HEK293 (cell line): ENCODE data around the gene PLEKHF1.
A peak's percentile ranks its signal among the peaks of the same experiment; 100 is the strongest.

Experiments
- GLI4 ChIP-seq: fragments of 450-650 bp; formaldehyde crosslinking; IDR thresholded peaks from 2 replicates; pipeline ENCODE4 v1.5.1; 2016; ENCODE audit warnings: missing biosample characterization, missing genetic modification characterization
- PRDM1 ChIP-seq: fragments of 450-650 bp; formaldehyde crosslinking; IDR thresholded peaks from 2 replicates; pipeline ENCODE4; 2016; ENCODE audit warnings: missing biosample characterization, missing genetic modification characterization
- RBAK ChIP-seq: fragments of 450-650 bp; formaldehyde crosslinking; IDR thresholded peaks from 2 replicates; pipeline ENCODE4 v1.5.1; 2016; ENCODE audit warnings: missing biosample characterization, missing genetic modification characterization
- SALL2 ChIP-seq: fragments of 450-650 bp; formaldehyde crosslinking; IDR thresholded peaks from 2 replicates; pipeline ENCODE4 v1.5.0; 2017; ENCODE audit warnings: missing biosample characterization, mild to moderate bottlenecking, missing genetic modification characterization, borderline replicate concordance
- SP3 ChIP-seq: fragments of 450-650 bp; formaldehyde crosslinking; IDR thresholded peaks from 2 replicates; pipeline ENCODE4 v1.5.1; 2016; ENCODE audit warnings: missing biosample characterization, missing genetic modification characterization
- SP7 ChIP-seq: fragments of 450-650 bp; formaldehyde crosslinking; IDR thresholded peaks from 2 replicates; pipeline ENCODE4 v1.5.1; 2016; ENCODE audit warnings: missing biosample characterization, missing genetic modification characterization
- ZBTB7A ChIP-seq: fragments of 450-650 bp; formaldehyde crosslinking; IDR thresholded peaks from 2 replicates; pipeline ENCODE4 v1.5.1; 2016; ENCODE audit warnings: low read depth, missing biosample characterization, missing genetic modification characterization
- ZEB2 ChIP-seq: fragments of 450-650 bp; formaldehyde crosslinking; IDR thresholded peaks from 2 replicates; pipeline ENCODE4 v1.5.1; 2016; ENCODE audit warnings: missing biosample characterization, missing genetic modification characterization
- ZNF112 ChIP-seq: fragments of 450-650 bp; formaldehyde crosslinking; IDR thresholded peaks from 2 replicates; pipeline ENCODE4 v1.5.0; 2017; ENCODE audit warnings: missing biosample characterization, missing genetic modification characterization
- ZNF138 ChIP-seq: fragments of 450-650 bp; formaldehyde crosslinking; IDR thresholded peaks from 2 replicates; pipeline ENCODE4 v1.5.1; 2016; ENCODE audit warnings: missing biosample characterization, missing genetic modification characterization, borderline replicate concordance
- ZNF146 ChIP-seq: fragments of 450-650 bp; formaldehyde crosslinking; IDR thresholded peaks from 2 replicates; pipeline ENCODE4 v1.5.1; 2016; ENCODE audit warnings: missing biosample characterization, missing genetic modification characterization
- ZNF2 ChIP-seq: fragments of 450-650 bp; formaldehyde crosslinking; IDR thresholded peaks from 2 replicates; pipeline ENCODE4 v1.5.1; 2016; ENCODE audit warnings: missing biosample characterization, missing genetic modification characterization
- ZNF335 ChIP-seq: fragments of 450-650 bp; formaldehyde crosslinking; conservative IDR thresholded peaks from 2 replicates; pipeline ENCODE4 v1.5.1; 2016; ENCODE audit warnings: missing biosample characterization, missing genetic modification characterization
- ZNF37A ChIP-seq: fragments of 450-650 bp; IDR thresholded peaks from 2 replicates; pipeline ENCODE4 v1.5.1; 2018; ENCODE audit warnings: missing biosample characterization, missing genetic modification characterization
- ZNF530 ChIP-seq: fragments of 450-650 bp; formaldehyde crosslinking; IDR thresholded peaks from 2 replicates; pipeline ENCODE4 v1.5.1; 2016; ENCODE audit warnings: low read depth, missing biosample characterization, missing genetic modification characterization
- ZNF544 ChIP-seq: fragments of 450-650 bp; formaldehyde crosslinking; IDR thresholded peaks from 2 replicates; pipeline ENCODE4 v1.5.0; 2017; ENCODE audit warnings: missing biosample characterization, missing genetic modification characterization
- ZNF561 ChIP-seq: fragments of 450-650 bp; IDR thresholded peaks from 2 replicates; pipeline ENCODE4 v1.5.1; 2018; ENCODE audit warnings: missing biosample characterization, missing genetic modification characterization, borderline replicate concordance
- ZNF571 ChIP-seq: fragments of 450-650 bp; formaldehyde crosslinking; IDR thresholded peaks from 2 replicates; pipeline ENCODE4 v1.5.0; 2017; ENCODE audit warnings: missing biosample characterization, missing genetic modification characterization
- ZNF623 ChIP-seq: fragments of 450-650 bp; formaldehyde crosslinking; IDR thresholded peaks from 2 replicates; pipeline ENCODE4 v1.5.1; 2016; ENCODE audit warnings: missing biosample characterization, missing genetic modification characterization
- ZNF629 ChIP-seq: fragments of 450-650 bp; formaldehyde crosslinking; IDR thresholded peaks from 2 replicates; pipeline ENCODE4 v1.5.1; 2017; ENCODE audit warnings: missing biosample characterization, missing genetic modification characterization
- ZNF677 ChIP-seq: fragments of 450-650 bp; IDR thresholded peaks from 2 replicates; pipeline ENCODE4 v1.5.0; 2018; ENCODE audit warnings: missing biosample characterization, mild to moderate bottlenecking, missing genetic modification characterization, moderate library complexity
- ZNF777 ChIP-seq: fragments of 450-650 bp; formaldehyde crosslinking; IDR thresholded peaks from 2 replicates; pipeline ENCODE4 v1.5.1; 2017; ENCODE audit warnings: missing biosample characterization, missing genetic modification characterization, borderline replicate concordance
- ZNF792 ChIP-seq: fragments of 450-650 bp; formaldehyde crosslinking; IDR thresholded peaks from 2 replicates; pipeline ENCODE4 v1.5.1; 2016; ENCODE audit warnings: missing biosample characterization, missing genetic modification characterization
- TF ChIP-seq, protein P1 (sequence below): fragments of 450-650 bp; formaldehyde crosslinking; IDR thresholded peaks from 2 replicates; pipeline ENCODE4 v1.5.1; 2017; ENCODE audit warnings: missing biosample characterization, mild to moderate bottlenecking, missing genetic modification characterization, moderate library complexity
- TF ChIP-seq, protein P2 (sequence below): fragments of 450-650 bp; formaldehyde crosslinking; IDR thresholded peaks from 2 replicates; pipeline ENCODE4 v1.5.1; 2017; ENCODE audit warnings: missing biosample characterization, missing genetic modification characterization
- TF ChIP-seq, protein P3 (sequence below): fragments of 450-650 bp; formaldehyde crosslinking; IDR thresholded peaks from 2 replicates; pipeline ENCODE4 v1.5.1; 2016; ENCODE audit warnings: missing biosample characterization, missing genetic modification characterization
- TF ChIP-seq, protein P4 (sequence below): fragments of 450-650 bp; formaldehyde crosslinking; IDR thresholded peaks from 2 replicates; pipeline ENCODE4 v1.5.1; 2017; ENCODE audit warnings: missing biosample characterization, missing genetic modification characterization
- TF ChIP-seq, protein P5 (sequence below): IDR thresholded peaks from 2 replicates; pipeline ENCODE4 v1.6.1; 2011; ENCODE audit warnings: mild to moderate bottlenecking, low read depth, low read length, borderline replicate concordance
- TF ChIP-seq, protein P6 (sequence below): fragments of 450-650 bp; formaldehyde crosslinking; IDR thresholded peaks from 2 replicates; pipeline ENCODE4 v1.5.1; 2016; ENCODE audit warnings: missing biosample characterization, missing genetic modification characterization
- TF ChIP-seq, protein P7 (sequence below): fragments of 450-650 bp; formaldehyde crosslinking; IDR thresholded peaks from 2 replicates; pipeline ENCODE4 v1.5.1; 2017; ENCODE audit warnings: missing biosample characterization, missing genetic modification characterization

PLEKHF1 gene

DNA sequence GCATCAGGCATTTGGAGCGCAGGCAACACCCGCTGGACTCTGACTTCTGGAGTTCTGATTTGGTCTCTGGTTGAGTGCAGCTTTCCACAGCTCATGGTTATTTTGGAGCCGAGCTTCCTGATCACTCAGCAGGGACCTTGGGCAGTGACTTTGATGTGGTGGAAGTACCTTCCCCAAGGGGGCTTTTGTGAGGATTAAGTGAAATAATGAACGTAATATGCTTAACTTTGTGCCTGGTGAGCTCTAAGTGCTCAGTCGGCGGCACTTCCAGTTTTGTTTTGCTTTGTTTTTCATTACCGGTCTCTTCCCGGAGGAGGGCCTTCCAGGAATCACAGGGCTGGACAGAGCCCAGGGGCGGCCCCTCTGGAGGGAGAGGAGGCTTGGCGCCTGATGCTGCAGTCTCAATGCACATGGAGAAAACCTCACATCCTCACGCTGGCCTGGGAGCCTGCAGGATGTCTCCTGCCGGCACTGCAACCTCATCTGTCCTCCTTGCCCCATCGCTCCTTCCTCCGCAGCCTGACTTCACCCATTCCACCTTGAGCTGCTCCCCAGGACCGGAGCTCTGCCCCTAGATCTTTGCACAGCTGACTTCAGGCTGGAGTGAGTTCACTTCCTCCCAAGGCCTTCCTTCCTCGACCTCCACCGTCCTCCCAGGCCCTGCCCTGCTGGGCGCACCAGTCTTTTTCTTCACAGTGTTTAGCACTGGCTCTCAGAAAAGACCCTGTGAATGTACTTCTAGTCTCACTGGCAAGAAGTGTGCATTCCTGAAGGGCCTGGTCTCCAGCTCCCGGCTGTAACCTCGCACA, 1.5 kb downstream of the PLEKHF1 start (continued):
- TF ChIP-seq SALL2 (no peak), ZNF792 (tag by site-specific recombination) (no peak), ZEB2 (no peak), ZNF677 (tag by site-specific recombination) (no peak), ZNF571 (tag by site-specific recombination) (no peak), ZNF777 (tag by site-specific recombination) (no peak), ZNF629 (tag by site-specific recombination) (peak; percentile 56; the same call in 1 of the 2 replicates), ZNF112 (tag by site-specific recombination) (no peak), ZNF2 (tag by site-specific recombination) (no peak), ZNF335 (tag by site-specific recombination) (peak; percentile 74), ZNF544 (no peak), ZNF37A (tag by site-specific recombination) (no peak), RBAK (tag by site-specific recombination) (no peak), ZBTB7A (tag by site-specific recombination) (no peak), SP3 (tag by site-specific recombination) (peak; percentile 63), PRDM1 (tag by site-specific recombination) (no peak), ZNF530 (tag by site-specific recombination) (no peak), ZNF623 (tag by site-specific recombination) (no peak), ZNF146 (no peak), ZNF138 (tag by site-specific recombination) (no peak), GLI4 (tag by site-specific recombination) (no peak), SP7 (tag by site-specific recombination) (0 out of 2 replicates have a peak, but pooled peaks have one; percentile 39), ZNF561 (tag by site-specific recombination) (peak; percentile 24; the same call in 1 of the 2 replicates)
- TF ChIP-seq, protein P1, sequence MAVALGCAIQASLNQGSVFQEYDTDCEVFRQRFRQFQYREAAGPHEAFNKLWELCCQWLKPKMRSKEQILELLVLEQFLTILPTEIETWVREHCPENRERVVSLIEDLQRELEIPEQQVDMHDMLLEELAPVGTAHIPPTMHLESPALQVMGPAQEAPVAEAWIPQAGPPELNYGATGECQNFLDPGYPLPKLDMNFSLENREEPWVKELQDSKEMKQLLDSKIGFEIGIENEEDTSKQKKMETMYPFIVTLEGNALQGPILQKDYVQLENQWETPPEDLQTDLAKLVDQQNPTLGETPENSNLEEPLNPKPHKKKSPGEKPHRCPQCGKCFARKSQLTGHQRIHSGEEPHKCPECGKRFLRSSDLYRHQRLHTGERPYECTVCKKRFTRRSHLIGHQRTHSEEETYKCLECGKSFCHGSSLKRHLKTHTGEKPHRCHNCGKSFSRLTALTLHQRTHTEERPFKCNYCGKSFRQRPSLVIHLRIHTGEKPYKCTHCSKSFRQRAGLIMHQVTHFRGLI (tag by site-specific recombination): no peak
- TF ChIP-seq, protein P2, sequence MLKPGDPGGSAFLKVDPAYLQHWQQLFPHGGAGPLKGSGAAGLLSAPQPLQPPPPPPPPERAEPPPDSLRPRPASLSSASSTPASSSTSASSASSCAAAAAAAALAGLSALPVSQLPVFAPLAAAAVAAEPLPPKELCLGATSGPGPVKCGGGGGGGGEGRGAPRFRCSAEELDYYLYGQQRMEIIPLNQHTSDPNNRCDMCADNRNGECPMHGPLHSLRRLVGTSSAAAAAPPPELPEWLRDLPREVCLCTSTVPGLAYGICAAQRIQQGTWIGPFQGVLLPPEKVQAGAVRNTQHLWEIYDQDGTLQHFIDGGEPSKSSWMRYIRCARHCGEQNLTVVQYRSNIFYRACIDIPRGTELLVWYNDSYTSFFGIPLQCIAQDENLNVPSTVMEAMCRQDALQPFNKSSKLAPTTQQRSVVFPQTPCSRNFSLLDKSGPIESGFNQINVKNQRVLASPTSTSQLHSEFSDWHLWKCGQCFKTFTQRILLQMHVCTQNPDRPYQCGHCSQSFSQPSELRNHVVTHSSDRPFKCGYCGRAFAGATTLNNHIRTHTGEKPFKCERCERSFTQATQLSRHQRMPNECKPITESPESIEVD (tag by site-specific recombination): peak; percentile 91
- TF ChIP-seq, protein P3, sequence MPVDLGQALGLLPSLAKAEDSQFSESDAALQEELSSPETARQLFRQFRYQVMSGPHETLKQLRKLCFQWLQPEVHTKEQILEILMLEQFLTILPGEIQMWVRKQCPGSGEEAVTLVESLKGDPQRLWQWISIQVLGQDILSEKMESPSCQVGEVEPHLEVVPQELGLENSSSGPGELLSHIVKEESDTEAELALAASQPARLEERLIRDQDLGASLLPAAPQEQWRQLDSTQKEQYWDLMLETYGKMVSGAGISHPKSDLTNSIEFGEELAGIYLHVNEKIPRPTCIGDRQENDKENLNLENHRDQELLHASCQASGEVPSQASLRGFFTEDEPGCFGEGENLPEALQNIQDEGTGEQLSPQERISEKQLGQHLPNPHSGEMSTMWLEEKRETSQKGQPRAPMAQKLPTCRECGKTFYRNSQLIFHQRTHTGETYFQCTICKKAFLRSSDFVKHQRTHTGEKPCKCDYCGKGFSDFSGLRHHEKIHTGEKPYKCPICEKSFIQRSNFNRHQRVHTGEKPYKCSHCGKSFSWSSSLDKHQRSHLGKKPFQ (tag by site-specific recombination): peak; percentile 66; the same call in 1 of the 2 replicates
- TF ChIP-seq, protein P4, sequence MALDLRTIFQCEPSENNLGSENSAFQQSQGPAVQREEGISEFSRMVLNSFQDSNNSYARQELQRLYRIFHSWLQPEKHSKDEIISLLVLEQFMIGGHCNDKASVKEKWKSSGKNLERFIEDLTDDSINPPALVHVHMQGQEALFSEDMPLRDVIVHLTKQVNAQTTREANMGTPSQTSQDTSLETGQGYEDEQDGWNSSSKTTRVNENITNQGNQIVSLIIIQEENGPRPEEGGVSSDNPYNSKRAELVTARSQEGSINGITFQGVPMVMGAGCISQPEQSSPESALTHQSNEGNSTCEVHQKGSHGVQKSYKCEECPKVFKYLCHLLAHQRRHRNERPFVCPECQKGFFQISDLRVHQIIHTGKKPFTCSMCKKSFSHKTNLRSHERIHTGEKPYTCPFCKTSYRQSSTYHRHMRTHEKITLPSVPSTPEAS (tag by site-specific recombination): no peak
- TF ChIP-seq, protein P5, sequence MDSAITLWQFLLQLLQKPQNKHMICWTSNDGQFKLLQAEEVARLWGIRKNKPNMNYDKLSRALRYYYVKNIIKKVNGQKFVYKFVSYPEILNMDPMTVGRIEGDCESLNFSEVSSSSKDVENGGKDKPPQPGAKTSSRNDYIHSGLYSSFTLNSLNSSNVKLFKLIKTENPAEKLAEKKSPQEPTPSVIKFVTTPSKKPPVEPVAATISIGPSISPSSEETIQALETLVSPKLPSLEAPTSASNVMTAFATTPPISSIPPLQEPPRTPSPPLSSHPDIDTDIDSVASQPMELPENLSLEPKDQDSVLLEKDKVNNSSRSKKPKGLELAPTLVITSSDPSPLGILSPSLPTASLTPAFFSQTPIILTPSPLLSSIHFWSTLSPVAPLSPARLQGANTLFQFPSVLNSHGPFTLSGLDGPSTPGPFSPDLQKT: no peak
- TF ChIP-seq, protein P6, sequence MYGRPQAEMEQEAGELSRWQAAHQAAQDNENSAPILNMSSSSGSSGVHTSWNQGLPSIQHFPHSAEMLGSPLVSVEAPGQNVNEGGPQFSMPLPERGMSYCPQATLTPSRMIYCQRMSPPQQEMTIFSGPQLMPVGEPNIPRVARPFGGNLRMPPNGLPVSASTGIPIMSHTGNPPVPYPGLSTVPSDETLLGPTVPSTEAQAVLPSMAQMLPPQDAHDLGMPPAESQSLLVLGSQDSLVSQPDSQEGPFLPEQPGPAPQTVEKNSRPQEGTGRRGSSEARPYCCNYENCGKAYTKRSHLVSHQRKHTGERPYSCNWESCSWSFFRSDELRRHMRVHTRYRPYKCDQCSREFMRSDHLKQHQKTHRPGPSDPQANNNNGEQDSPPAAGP (tag by site-specific recombination): no peak; the same call in 1 of the 2 replicates
- TF ChIP-seq, protein P7, sequence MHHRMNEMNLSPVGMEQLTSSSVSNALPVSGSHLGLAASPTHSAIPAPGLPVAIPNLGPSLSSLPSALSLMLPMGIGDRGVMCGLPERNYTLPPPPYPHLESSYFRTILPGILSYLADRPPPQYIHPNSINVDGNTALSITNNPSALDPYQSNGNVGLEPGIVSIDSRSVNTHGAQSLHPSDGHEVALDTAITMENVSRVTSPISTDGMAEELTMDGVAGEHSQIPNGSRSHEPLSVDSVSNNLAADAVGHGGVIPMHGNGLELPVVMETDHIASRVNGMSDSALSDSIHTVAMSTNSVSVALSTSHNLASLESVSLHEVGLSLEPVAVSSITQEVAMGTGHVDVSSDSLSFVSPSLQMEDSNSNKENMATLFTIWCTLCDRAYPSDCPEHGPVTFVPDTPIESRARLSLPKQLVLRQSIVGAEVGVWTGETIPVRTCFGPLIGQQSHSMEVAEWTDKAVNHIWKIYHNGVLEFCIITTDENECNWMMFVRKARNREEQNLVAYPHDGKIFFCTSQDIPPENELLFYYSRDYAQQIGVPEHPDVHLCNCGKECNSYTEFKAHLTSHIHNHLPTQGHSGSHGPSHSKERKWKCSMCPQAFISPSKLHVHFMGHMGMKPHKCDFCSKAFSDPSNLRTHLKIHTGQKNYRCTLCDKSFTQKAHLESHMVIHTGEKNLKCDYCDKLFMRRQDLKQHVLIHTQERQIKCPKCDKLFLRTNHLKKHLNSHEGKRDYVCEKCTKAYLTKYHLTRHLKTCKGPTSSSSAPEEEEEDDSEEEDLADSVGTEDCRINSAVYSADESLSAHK: no peak; the same call in 1 of the 2 replicates
